Smooth muscle cell (in vitro differentiated cells): ENCODE data around the gene CTIF. TPM values are rescaled to one million over a fixed set of nuclear protein-coding genes. Genes with fewer than 3 reads are reported as not detected.

Experiments
- DNase-seq: peaks from one replicate; lab custom pipeline; 2025; ENCODE audit not compliant: unreplicated experiment; lab: John Stamatoyannopoulos, UW
- H2AFZ ChIP-seq: fragments of 200-600 bp; sonication (generic); 2 replicates; pipeline ENCODE4 v1.6.0; 2016; ENCODE audit warnings: antibody characterized with exemption, low read depth, mild to moderate bottlenecking
- H3F3A ChIP-seq: fragments of 200-600 bp; sonication (generic); 2 replicates; pipeline ENCODE4 v1.6.0; 2017; ENCODE audit warnings: antibody characterized with exemption, low read depth
- H3K27ac ChIP-seq: fragments of 200-600 bp; sonication (generic); 2 replicates; pipeline ENCODE4 v1.5.1; 2016; ENCODE audit warnings: low read depth, mild to moderate bottlenecking
- H3K27me3 ChIP-seq: fragments of 200-600 bp; sonication (generic); 2 replicates; pipeline ENCODE4 v1.6.1; 2016; ENCODE audit warnings: low read depth, mild to moderate bottlenecking
- H3K36me3 ChIP-seq: fragments of 200-600 bp; sonication (generic); 2 replicates; pipeline ENCODE4 v1.5.1; 2016; ENCODE audit warnings: low read depth
- H3K4me1 ChIP-seq: fragments of 200-600 bp; sonication (generic); 2 replicates; pipeline ENCODE4 v1.5.1; 2016; ENCODE audit warnings: low read depth
- H3K4me2 ChIP-seq: fragments of 200-600 bp; sonication (generic); 2 replicates; pipeline ENCODE4 v1.6.0; 2016; ENCODE audit warnings: mild to moderate bottlenecking
- H3K4me3 ChIP-seq: fragments of 200-600 bp; sonication (generic); 2 replicates; pipeline ENCODE4 v1.5.1; 2016; ENCODE audit warnings: mild to moderate bottlenecking
- H3K79me2 ChIP-seq: fragments of 200-600 bp; sonication (generic); 2 replicates; pipeline ENCODE4 v1.6.0; 2016; ENCODE audit warnings: low read depth, mild to moderate bottlenecking
- H3K9ac ChIP-seq: fragments of 200-600 bp; sonication (generic); 2 replicates; pipeline ENCODE4 v1.6.0; 2016; ENCODE audit warnings: low read depth
- H3K9me3 ChIP-seq: fragments of 200-600 bp; sonication (generic); replicated peaks from 2 replicates; pipeline ENCODE4 v1.5.1; 2016; ENCODE audit warnings: low read depth
- H4K20me1 ChIP-seq: fragments of 200-600 bp; sonication (generic); 2 replicates; pipeline ENCODE4 v1.6.0; 2016; ENCODE audit warnings: low read depth
- WGBS: methylation state at CpG from one replicate; pipeline ENCODE4 v1.1.7; 2016; ENCODE audit warnings: low lambda C conversion rate; 5-methylcytosine and 5-hydroxymethylcytosine counted together
- polyA plus RNA-seq: library from polyadenylated mRNA; unstranded; fragments of >200 nt; fragmentation: Nextera tagmentation; extraction: Ambion mirVana; gene quantifications from 2 replicates; pipeline ENCODE4 v1.2.1, GENCODE V29; 2016
- total RNA-seq: library from RNA; depleted of rRNA; stranded (reverse); fragments of >200 nt; gene quantifications from 2 replicates; pipeline ENCODE4 v1.2.3, GENCODE V29; 2014
- TF ChIP-seq, protein P1 (sequence below): fragments of 200-600 bp; sonication (generic); IDR thresholded peaks from 2 replicates; pipeline ENCODE4 v1.5.1; 2017; ENCODE audit warnings: borderline replicate concordance, mild to moderate bottlenecking, antibody characterized with exemption; ENCODE audit not compliant: insufficient read depth, poor library complexity, severe bottlenecking

The CTIF gene
- total and polyA plus RNA-seq, 2 experiments from 2014 or later: 22.2 to 25.3 TPM

DNA sequence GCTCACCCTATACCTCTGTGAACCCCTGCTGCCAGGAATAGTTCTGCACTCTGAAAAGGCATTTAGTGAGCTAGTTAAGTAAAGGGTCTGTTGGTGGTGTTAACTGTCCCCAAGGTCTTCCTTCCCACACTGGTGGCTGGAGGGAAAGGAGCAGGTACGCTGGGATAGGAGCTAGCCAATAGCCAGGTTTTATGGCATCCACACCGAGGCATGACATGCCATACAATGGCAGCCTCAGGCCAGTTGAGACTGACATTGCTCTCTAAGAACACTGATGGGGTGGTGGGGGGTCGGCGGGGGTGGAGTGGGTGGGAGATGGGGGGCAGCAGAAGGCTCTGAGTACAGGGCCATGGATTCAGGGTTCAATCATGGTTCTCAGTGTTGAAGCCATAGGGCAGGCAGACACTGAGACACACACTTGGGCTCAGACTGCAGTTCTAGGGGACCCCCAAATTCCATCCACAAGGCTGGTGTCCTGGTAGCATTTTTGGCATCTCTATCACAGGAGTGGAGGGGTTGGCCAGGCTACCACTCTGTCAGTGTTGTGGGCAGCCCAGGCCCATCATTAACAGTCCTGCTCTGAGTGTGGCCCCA, 136.0 kb downstream of the CTIF start:
- Histone ChIP-seq H3K9me3 (peaks cover 6% of the 10 kb centered on the region), H3K36me3 (peaks cover 10% of the 10 kb centered on the region), H3K4me1 (peaks cover 8% of the 10 kb centered on the region), H3F3A (peaks cover 8% of the 10 kb centered on the region), H3K79me2 (peaks cover 39% of the 10 kb centered on the region), H3K9ac (no peak overlapping the region), H3K27me3 (no peaks in the 10 kb centered on the region), H2AFZ (no peak overlapping the region), H3K4me2 (no peak overlapping the region), H4K20me1 (peaks cover 10% of the 10 kb centered on the region), H3K4me3 (no peak overlapping the region), H3K27ac (no peak overlapping the region)
- no peak for DNase-seq
- TF ChIP-seq, protein P1, sequence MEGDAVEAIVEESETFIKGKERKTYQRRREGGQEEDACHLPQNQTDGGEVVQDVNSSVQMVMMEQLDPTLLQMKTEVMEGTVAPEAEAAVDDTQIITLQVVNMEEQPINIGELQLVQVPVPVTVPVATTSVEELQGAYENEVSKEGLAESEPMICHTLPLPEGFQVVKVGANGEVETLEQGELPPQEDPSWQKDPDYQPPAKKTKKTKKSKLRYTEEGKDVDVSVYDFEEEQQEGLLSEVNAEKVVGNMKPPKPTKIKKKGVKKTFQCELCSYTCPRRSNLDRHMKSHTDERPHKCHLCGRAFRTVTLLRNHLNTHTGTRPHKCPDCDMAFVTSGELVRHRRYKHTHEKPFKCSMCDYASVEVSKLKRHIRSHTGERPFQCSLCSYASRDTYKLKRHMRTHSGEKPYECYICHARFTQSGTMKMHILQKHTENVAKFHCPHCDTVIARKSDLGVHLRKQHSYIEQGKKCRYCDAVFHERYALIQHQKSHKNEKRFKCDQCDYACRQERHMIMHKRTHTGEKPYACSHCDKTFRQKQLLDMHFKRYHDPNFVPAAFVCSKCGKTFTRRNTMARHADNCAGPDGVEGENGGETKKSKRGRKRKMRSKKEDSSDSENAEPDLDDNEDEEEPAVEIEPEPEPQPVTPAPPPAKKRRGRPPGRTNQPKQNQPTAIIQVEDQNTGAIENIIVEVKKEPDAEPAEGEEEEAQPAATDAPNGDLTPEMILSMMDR: no peak
- 94% methylated on average over 4 of the region's 4 CpGs for WGBS

DNA sequence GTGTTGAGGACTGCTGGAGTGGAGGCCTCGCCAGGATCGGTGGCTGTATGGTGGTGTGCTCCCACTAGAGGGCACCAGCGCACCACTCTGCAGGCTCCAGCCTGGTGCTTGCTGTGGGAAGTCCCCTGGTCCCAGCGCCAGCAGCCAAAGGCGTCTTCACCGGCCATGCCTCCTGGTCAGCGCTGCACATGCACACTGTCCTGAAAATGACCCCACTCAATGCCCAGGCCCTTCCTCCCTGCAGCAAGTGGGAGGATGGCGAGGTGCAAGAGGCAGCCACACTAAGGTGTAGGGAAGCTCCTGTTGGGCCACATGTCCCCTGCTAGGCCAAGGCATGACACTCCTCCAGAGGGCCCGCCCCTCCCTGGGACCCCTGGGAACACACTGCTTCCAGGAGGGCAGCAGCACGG, 136.5 kb downstream of the CTIF start:
- peaks cover 6% of the 10 kb centered on the region for H3K9me3 ChIP-seq
- 14% methylated on average over 10 of the region's 10 CpGs for WGBS
- H4K20me1 ChIP-seq: peaks cover 10% of the 10 kb centered on the region
- peaks cover 44% of the 10 kb centered on the region for H3K79me2 ChIP-seq
- peak overlapping the region; percentile 74 for H3K27ac ChIP-seq
- no peak overlapping the region for H2AFZ ChIP-seq
- peak overlapping the region; percentile 34 for H3K4me2 ChIP-seq
- H3K4me3 ChIP-seq: no peak overlapping the region
- H3K27me3 ChIP-seq: no peaks in the 10 kb centered on the region
- peaks cover 10% of the 10 kb centered on the region for H3K36me3 ChIP-seq
- TF ChIP-seq, protein P1: peak; percentile 89
- peaks cover 8% of the 10 kb centered on the region for H3F3A ChIP-seq
- H3K4me1 ChIP-seq: peaks cover 13% of the 10 kb centered on the region
- peak; percentile 70 for DNase-seq
- peak overlapping the region; percentile 42 for H3K9ac ChIP-seq

DNA sequence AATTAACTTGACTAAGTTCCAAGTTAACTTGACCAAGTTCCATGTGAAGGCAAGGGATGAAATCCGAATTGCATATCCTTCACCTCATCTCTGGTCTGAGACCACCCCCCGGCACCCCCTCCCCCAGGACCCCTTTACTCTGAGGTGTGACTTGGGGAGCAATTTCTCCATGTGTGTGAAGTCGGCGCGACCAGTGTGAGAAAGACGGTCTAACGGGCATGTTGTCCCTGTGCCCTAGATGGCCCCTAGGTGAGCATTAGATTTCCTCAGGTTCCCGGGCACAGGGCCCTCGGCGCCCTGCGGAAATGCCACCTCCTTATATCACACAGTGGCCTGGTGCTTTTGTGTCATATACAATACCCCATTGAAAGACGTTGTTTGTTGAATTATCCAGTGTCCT, 137.1 kb downstream of the CTIF start:
- H3K9ac ChIP-seq: peak overlapping the region; percentile 42
- H3K4me3 ChIP-seq: no peak overlapping the region
- H3K27ac ChIP-seq: peak overlapping the region; percentile 74
- H4K20me1 ChIP-seq: peaks cover 10% of the 10 kb centered on the region
- H3K79me2 ChIP-seq: peaks cover 44% of the 10 kb centered on the region
- TF ChIP-seq, protein P1: no peak
- peaks cover 8% of the 10 kb centered on the region for H3F3A ChIP-seq
- peaks cover 16% of the 10 kb centered on the region for H3K4me1 ChIP-seq
- H3K36me3 ChIP-seq: peaks cover 8% of the 10 kb centered on the region
- peak overlapping the region; percentile 34 for H3K4me2 ChIP-seq
- H3K27me3 ChIP-seq: no peaks in the 10 kb centered on the region
- H3K9me3 ChIP-seq: peaks cover 6% of the 10 kb centered on the region
- WGBS: 89% methylated on average over 12 of the region's 12 CpGs
- DNase-seq: no peak
- no peak overlapping the region for H2AFZ ChIP-seq

DNA sequence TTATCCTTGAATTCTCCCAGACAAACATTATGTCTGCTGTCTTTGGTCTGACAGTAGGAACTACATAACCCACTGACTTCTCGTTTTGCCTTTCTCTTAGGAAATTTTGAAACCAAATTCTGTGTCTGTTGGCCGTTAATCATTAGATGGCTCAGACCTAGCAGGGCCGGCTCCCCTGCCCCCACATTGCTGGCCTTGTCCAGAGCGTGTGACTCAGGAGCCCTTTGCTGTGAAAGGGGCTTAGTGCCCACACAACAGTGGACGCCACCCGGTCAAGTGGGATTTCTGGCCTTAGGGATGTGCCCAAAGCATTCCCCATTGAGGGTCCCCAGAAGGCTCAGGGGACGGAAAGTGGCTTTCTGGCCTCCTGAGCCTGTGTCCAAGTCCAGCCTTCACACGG, 137.5 kb downstream of the CTIF start:
- H3K9me3 ChIP-seq: peaks cover 4% of the 10 kb centered on the region
- peaks cover 44% of the 10 kb centered on the region for H3K79me2 ChIP-seq
- H3K27ac ChIP-seq: peak overlapping the region; percentile 74
- 20% methylated on average over 8 of the region's 8 CpGs for WGBS
- H4K20me1 ChIP-seq: peaks cover 10% of the 10 kb centered on the region
- H3K9ac ChIP-seq: peak overlapping the region; percentile 42
- H3K4me2 ChIP-seq: peak overlapping the region; percentile 34
- TF ChIP-seq, protein P1: no peak
- H2AFZ ChIP-seq: no peak overlapping the region
- peaks cover 3% of the 10 kb centered on the region for H3K36me3 ChIP-seq
- H3K27me3 ChIP-seq: no peaks in the 10 kb centered on the region
- H3K4me1 ChIP-seq: peaks cover 20% of the 10 kb centered on the region
- H3F3A ChIP-seq: peaks cover 8% of the 10 kb centered on the region
- no peak for DNase-seq
- no peak overlapping the region for H3K4me3 ChIP-seq
